NCI-H2029 treated with DMSO at 0.1 percent for 48 hours (cell line): ENCODE results near the gene SMARCD2.

Source experiments
- DNase-seq: peaks from one replicate; lab custom pipeline; 2025; lab: John Stamatoyannopoulos, UW

SMARCD2 gene

GRCh38 chr17:63832014-63832413 is 10.5 kb downstream of the SMARCD2 start:
- DNase-seq, result no peak

DNA sequence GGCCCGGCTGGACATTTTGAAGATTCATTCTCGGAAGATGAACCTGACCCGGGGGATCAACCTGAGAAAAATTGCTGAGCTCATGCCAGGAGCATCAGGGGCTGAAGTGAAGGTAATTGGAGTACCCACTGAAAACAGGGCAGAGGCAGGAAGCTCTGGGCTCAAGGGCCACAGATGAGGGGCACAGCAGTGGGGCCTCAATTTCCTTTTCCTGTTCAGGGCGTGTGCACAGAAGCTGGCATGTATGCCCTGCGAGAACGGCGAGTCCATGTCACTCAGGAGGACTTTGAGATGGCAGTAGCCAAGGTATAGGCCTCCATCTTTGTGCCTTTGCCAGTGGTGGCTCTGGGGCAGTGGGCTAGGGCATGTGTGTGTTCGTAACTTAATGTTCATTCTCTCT is 11.0 kb downstream of the SMARCD2 start:
- DNase-seq, result no peak

GRCh38 chr17:63830904-63831491 is 11.5 kb downstream of the SMARCD2 start:
- DNase-seq, result no peak

GRCh38 chr17:63830278-63830677 is 12.2 kb downstream of the SMARCD2 start:
- no peak for DNase-seq

GRCh38 chr17:63828936-63829335 is 13.5 kb downstream of the SMARCD2 start:
- DNase-seq, result no peak

GRCh38 chr17:63827801-63828221 is 14.7 kb downstream of the SMARCD2 start:
- no peak for DNase-seq

DNA sequence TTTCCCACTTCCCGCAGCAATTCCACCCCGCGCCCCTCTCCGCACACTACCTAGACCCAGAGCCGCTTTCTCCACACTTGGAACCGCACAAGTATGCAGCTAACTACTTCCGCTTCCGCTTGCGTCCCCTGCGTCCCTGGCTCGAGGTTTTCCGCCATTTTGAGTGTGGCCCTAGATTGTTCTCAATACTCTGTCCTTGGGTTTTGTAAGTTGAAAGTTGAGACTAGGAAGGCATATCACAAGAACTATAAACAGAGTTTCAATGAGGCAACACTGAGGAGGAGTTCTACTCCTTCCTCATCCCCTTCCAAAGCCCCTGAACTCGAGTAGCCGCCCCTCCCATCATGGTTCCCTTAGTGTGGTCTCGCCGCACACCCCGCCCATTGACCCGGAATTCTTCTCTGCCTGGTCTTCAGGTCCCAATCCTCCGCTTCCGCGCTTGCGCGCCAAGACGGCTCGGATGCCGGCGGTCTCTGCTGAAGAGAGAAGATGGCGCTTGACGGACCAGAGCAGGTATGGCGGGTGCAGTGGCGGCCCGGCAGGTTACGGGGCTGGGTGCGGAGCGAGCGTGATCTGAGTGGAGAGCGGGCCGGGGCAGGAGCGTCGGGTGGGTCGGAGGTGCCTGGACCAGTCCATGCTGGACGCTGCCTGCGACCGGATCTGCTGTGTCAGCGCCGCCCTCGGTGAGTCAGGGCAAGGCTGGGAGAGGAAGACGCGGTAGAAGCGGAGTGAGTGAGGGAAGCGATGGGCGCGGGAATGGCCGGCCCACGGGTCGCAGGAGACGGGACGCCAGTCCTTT is 15.3 kb downstream of the SMARCD2 start, which contains the start of the genes FTSJ3 and PSMC5:
TSS of gene FTSJ3 (minus strand) at position 662 of the 799 bp plus-strand sequence. CDS start 761 bp downstream, outside the sequence.
TSS of gene PSMC5 (plus strand) at position 430 of the 799 bp plus-strand sequence. CDS start at position 490, 60 bp downstream.
- peak; percentile 89 for DNase-seq

- no peak for DNase-seq
These were observed 15.9 kb downstream of the SMARCD2 start for GRCh38 chr17:63826468-63827001.

DNA sequence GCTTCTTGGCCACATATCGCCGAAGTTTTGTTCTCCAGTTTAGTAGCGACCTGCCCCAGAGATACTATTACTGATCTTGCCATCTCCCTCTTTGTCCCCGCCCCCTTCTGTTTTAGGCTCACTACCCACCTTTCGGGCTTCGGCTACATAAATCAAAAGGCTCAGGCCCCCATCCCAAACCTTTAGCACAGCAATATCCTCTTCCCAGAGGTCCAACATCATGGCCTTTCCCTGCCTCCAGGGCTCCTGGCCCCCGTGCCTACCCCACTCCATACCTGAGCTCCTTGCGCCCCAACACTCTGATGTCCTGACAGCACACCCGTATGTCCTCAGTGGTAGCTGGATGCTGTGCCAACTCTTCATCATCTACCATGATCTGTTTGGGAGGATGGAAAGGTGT is 18.1 kb downstream of the SMARCD2 start:
- no peak for DNase-seq

DNA sequence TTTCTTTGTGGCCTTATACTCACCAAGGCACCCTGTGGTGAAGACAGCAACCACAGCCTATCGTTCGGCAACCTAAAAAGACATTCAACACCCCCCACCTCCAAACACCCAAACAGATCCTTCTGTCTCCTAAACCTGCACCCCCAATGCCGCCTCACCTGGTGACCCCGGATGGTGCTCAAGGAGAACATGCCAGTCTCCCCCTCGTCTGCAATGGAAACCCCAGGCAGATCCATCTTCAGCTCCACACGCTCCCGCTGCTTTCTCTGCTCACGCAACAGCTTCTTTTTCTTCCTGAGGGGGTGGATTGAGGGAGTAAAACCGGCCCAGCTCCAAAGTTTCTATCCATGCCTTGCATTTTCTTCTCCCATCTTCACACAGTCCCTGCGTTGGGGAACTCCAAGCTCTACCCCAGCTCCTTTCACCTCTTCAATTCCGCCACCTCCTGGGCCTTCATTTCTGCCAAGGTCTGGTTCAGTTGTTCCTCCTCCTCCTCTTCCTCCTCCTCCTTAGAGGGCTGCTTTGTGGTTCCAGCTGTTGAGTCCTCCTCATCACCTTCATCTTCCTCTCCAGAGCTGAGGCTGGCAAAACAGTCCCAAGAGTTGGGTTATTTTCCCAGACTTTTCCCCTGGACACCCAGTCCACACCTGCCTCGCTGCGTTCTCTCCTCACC is 18.7 kb downstream of the SMARCD2 start:
- DNase-seq, result no peak

DNA sequence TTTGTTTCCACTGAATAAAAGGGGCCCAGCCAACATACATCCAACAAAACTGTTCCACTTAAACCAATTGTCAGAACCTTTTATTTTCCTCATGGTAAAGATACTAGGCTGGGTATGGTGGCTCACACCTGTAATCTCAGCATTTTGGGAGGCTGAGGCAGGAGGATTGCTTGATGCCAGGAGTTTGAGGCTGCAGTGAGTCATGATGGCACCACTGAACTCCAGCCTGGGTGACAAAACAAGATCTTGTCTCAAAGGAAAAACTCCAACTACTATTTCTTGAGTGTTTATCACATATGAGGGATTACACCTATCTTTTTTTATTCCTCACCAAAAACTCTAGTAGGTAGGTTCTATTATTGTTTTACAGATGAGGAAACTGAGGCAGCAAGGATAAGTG is 19.9 kb downstream of the SMARCD2 start:
- no peak for DNase-seq

DNA sequence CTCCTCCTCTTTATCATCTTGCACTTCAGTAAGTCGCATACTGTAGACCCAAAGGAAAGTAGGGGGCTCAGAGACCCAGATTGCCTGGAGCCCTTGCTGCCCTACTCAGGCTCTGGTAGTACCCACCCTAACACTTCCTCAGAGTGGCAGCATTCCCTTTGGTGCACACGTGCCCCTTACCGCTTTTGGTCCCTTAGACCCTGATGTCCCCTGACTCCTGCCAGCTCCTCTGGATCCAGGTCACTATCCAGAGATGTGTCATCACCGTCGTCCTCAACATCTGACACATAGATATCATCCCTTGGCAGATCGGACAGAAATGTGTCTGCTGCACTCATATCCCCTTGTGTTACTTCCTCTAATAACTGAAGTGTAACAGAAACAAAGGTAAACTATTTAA is 20.7 kb downstream of the SMARCD2 start:
- no peak for DNase-seq

DNA sequence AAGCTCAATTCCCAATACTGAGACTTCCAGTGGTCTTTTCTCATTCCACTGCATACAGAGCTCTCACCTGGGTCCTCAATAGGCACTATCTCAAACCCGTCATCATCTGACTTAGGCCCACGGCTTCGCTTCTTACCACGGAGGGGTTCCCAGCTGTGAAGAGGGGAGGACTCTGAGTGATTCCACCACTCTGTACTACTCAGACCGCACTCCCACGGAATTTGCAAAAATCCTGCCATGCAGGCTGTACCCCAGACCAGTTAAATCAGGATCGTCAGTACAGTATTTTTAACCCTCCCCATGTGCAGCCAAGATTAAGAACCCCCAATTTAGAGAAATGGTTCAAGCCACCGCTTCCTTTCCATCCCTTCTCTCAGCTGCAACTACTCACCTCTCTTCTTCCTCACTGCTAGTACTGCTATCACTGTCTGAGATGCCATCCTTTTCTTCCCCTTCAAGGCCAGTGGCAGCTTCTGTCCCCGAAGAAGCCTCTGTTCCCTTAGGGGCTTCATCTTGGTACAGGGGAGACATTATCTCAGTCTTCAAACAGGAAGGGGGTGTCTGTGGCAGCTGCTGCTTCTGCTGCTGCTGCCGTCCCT is 21.4 kb downstream of the SMARCD2 start:
- DNase-seq, result no peak

GRCh38 chr17:63819585-63820537 is 22.6 kb downstream of the SMARCD2 start:
- DNase-seq, result no peak

GRCh38 chr17:63819131-63819530 is 23.4 kb downstream of the SMARCD2 start:
- no peak for DNase-seq

DNA sequence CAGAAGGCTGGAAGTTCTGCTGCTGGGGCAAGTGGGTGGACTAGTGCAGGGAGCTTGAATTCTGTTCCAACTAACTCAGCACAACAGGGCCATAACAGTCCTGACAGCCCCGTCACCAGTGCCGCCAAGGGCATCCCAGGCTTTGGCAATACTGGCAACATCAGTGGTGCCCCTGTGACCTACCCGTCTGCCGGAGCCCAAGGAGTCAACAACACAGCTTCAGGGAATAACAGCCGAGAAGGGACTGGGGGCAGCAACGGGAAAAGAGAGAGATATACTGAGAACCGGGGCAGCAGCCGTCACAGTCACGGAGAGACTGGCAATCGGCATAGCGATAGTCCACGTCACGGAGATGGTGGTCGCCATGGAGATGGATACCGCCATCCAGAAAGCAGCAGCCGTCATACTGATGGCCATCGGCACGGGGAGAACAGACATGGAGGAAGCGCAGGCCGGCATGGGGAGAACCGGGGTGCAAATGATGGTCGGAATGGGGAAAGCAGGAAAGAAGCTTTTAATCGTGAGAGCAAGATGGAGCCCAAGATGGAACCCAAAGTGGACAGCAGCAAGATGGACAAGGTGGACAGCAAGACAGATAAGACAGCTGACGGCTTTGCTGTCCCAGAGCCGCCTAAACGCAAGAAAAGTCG is 24.6 kb downstream of the SMARCD2 start:
- no peak for DNase-seq

DNA sequence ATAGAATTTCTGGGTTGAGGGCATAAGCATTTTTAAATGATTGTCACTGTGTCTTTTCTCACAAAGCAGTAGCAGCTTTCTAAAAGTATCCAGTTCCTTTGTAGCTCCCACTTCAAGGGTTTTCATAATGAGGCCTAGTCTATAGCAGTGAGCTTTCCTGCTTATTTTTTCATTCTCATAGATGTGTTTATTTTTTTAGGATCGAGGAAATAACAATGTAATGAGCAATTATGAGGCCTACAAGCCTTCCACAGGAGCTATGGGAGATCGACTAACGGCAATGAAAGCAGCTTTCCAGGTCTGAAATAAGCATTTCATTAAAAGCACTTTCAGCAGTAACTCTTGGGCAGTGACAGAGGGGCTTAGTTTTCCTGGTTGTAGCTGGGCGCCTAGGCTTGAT is 25.8 kb downstream of the SMARCD2 start:
- no peak for DNase-seq

DNA sequence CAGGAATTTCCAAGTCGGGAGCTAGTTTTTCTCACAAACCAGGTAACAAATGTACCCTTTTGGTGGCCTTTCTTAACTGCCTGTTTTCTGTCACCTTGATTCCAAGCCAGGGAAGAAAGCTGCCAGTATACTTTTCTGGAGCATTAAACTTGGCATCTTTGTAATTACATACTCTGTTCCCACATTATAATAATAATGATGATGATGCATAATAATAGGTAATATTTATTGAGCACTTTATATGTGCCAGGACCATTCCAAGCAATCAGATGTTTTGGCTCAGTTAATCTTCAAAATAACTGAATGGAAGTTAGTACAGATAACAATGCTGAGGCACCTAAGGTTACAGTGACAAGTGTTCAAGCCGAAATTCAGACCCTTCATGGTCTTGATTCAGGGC is 26.4 kb downstream of the SMARCD2 start:
- DNase-seq, result no peak

DNA sequence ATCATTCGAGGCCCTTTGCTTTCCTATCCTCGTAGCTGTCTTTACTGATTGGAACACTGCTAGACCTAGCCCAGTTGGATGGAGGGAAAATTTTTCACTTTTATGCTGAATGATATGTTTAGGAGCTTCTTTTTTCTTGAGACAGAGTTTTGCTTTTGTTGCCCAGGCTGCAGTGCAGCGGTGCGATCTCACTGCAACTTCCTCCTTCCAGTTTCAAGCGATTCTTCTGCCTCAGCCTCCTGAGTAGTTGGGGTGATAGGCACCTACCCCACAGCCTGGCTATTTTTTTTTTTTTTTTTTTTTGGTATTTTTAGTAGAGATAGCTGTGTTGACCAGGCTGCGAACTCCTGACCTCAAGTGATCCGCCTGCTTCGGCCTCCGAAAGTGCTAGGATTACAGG is 32.5 kb downstream of the SMARCD2 start:
- DNase-seq, result no peak

GRCh38 chr17:63805591-63805990 is 36.9 kb downstream of the SMARCD2 start:
- DNase-seq, result no peak

DNA sequence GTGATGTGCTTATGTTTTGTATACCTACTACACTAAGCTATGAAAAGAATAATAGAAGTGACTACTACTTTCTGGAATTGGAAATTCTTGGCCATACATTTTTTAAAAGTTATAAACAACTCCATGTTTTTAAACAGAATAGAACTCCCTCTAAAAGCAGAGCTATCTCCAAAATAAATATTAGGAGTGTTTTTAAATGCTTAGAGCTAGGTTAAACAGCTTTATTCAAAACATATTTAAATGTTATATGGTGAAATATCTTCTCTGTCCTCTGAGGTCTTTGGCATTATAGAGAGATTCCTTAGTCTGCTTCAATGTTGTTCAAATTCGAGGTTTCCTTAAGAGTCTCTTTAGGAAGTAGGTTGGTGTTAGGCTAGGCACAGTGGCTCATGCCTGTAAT is 38.2 kb downstream of the SMARCD2 start:
- DNase-seq, result no peak
